8988T (cell line): ENCODE data around the gene RAB10.
"Not testable (repeated sequence)": the region's sequence is repeated elsewhere in the genome, so short reads cannot be mapped to it uniquely, and the experiment has no call there.

Experiments used
- DNase-seq: peaks from one replicate; pipeline ENCODE4 v3.0.0; 2011

RAB10 gene

GRCh38 chr2:26033818-26034636, at the start of gene RAB10:
Gene RAB10, plus strand, starts transcription at chr2:26034084. Its CDS starts 525 bp downstream, at chr2:26034609.
- peak; percentile 85 for DNase-seq

DNA sequence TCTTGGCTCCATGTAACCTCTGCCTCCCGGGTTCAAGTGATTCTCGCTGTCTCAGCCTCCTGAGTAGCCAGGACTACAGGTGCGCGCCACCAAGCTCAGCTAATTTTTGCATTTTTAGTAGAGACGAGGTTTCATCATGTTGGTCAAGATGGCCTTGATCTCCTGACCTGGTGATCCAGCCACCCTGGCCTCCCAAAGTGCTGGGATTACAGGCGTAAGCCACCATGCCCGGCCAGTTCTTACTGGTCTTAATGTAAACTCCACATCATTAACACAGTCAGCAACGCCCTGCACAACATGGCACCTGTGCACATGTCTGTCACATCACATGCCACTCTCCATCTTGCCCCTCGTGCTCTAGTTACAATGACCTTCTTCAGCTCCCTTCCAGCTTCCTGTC, 45.8 kb upstream of the RAB10 start:
- no peak for DNase-seq

DNA sequence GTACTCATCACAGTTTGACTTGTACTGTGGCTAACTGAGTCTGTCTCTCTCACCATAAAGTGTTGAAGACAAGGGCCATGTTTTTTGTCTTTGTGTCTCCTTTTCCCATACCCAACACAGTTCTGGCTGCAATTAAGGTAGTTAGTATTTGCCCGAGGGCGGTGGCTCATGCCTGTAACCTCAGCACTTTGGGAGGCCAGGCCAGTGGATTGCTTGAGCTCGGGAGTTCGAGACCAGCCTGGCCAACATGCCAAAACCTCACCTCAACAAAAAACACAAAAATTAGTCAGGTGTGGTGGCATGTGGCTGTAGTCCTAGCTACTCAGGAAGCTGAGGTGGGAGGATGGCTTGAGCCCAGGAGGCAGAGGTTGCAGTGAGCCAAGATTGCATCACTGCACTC, 44.7 kb upstream of the RAB10 start:
- no peak for DNase-seq

DNA sequence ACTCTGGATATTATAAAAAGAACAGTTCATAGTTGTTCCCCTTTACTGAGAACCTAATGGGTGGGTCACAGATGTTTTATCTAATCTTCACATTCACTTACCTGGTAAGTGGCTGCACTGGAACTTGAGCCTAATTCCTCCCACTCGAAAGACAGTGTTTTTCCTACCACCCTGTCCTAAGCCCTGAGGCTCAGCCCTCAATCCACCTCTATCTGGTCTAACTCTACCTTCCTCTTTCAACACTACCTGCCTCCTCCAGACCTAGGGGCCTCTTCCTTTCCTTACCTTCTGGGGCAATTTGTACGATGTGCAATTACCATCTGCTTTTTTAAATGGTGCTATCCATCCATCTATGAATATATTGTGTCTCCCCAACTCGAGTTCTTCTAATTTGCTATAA, 41.9 kb upstream of the RAB10 start:
- DNase-seq, result no peak

- DNase-seq, result no peak
These were observed 41.3 kb upstream of the RAB10 start for GRCh38 chr2:25992556-25992955.

GRCh38 chr2:25993049-25993448, 40.8 kb upstream of the RAB10 start:
- DNase-seq, result no peak

DNA sequence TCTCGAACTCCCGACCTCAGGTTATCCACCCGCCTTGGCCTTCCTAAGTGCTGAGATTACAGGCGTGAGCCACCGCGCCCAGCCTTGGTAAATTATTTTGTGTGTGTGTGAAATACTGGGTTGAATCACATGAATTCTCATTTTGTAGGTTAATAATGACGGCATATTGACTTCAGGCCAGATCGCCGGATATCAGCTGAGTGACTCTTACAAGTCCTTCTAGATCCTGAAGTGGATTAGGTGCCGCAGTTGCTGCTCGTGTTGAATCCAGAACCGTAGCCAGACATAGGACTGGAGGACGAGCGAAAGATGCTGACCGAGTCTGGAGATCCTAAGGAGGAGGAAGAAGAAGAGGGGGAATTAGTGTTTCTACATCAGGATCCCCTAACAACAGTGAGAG, 39.4 kb upstream of the RAB10 start:
- DNase-seq, result no peak

GRCh38 chr2:25996844-25997243, 37.0 kb upstream of the RAB10 start:
- no peak for DNase-seq

DNA sequence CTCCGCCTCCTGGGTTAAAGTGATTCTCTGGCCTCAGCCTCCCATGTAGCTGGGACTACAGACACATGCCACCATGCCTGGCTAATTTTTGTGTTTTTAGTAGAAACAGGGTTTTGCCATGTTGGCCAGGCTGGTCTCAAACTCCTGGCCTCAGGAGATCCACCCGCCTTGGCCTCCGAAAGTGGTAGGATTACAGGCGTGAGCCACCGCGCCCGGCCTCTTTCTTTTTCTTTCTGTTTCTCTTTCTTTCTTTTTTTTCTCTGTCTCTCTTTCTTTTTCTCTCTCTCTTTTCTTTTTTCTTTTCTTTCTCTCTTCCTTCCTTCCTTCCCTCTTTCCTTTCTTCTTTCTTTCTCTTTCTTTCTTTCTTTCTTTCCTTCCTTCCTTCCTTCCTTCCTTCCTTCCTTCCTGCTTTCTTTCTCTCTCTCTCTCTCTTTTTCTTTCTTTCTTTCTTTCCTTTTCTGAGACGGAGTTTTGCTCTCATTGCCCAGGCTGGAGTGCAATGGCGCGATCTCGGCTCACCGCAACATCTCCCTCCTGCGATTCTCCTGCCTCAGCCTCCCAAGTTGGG, 35.0 kb upstream of the RAB10 start:
- not testable (repeated sequence) for DNase-seq

GRCh38 chr2:25999406-25999805, 34.5 kb upstream of the RAB10 start:
- not testable (repeated sequence) for DNase-seq

DNA sequence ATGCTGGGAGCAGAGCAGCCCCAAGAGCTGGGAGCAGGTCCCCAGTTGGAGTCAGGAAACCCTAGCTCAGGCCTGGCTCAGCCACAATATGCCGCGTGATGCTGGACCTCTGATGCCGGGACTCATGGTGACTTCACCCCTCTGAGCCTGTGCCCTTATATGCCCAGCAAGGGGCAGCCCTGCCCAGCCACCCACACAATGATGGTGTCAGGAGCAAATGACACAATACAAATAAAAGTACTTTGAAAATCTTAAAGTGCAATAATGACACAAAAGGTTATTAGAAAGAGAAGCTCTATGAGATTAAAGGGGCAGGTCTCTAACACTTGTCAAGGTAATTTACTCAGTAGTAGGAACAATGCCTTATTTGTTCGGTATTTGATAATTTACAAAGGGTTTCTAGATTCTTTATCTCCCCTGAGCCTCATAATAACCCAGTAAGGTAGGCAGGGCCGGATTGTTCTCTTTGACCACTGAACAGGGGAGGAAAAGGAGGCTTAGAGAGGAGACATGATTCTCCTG, 33.3 kb upstream of the RAB10 start:
- no peak for DNase-seq

DNA sequence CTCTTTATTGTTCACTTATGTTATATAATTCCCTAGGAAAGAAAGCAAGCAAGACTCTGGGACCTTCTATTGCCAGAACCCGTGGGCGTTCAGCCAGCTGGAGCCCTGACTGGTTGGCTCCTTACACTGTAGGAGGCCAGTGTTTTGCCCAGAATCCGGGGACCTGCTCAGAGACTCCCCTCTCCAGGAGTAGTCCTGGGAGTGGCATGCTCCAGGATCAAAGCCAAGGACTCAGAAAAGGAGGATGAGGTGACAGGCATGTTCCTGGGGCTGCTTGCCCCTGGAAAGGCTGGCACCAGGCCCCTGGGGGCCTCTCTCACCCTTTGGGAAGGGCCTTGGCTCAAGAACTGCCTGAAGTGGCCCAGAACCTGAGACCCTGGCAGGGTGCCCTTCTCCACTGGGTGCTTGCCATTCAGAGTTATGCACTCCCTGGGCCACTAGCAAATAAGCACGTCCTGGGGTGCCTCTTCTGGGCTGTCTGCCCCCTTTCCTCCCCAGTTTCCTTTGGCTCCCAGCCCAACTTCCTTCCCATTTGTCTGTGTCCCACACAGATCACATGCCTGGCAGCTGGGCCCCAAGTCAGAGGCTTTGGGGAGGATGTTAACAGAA, 32.0 kb upstream of the RAB10 start:
- DNase-seq, result no peak

GRCh38 chr2:26002632-26003310, 31.1 kb upstream of the RAB10 start:
- DNase-seq, result no peak

DNA sequence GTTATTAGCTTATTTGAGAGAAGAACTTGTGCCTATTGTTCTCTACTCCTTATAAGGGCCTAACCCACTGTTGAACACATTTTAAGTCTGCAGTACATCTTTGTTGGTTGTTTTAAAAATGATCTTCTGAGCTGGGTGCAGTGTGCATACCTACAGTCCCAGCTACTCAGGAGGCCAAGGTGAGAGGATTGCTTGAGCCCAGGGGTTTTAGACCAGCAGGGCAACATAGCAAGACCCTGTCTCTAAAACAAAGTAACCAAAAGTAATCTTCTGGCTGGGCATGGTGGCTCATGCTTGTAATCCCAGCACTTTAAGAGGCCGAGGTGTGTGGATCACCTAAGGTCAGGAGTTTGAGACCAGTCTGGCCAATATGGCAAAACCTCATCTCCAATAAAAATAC, 25.8 kb upstream of the RAB10 start:
- no peak for DNase-seq

- DNase-seq, result no peak
These were observed 24.9 kb upstream of the RAB10 start for GRCh38 chr2:26008851-26009566.

GRCh38 chr2:26009567-26009963, 24.3 kb upstream of the RAB10 start:
- DNase-seq, result no peak

DNA sequence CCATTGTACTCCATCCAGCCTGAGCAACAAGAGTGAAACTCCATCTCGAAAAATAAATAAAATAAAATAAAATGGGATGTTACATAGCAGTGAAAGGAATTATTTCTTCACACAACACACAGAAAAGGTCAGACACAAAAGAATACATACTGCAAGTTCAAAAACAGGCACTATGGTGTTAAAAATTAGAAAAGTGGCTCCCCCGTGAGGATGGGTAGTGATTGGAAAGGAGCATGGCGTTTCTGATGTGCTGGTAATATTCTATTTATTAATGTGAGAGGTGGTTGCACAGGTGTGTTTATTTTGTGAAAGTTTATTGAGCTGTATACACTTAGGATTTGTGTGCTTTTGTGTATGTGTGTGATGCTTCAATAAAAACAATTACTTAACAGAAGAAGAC, 22.9 kb upstream of the RAB10 start:
- DNase-seq, result no peak

DNA sequence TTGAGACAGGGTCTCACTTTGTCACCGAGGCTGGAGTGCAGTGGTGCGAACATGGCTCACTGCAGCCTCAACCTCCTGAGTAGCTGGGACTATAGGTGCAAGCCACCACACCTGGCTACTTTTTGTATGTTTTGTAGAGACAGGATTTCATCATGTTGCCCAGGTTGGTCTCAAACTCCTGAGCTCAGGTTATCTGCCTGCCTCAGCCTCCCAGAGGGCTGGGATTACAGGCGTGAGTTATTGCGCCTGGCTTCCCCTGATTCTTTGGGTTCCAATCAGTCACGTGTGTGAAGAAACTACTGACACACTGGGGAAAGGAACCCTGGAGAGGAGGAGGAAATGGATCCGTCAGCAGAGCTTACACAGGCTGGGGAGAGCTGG, 22.3 kb upstream of the RAB10 start:
- no peak for DNase-seq

DNA sequence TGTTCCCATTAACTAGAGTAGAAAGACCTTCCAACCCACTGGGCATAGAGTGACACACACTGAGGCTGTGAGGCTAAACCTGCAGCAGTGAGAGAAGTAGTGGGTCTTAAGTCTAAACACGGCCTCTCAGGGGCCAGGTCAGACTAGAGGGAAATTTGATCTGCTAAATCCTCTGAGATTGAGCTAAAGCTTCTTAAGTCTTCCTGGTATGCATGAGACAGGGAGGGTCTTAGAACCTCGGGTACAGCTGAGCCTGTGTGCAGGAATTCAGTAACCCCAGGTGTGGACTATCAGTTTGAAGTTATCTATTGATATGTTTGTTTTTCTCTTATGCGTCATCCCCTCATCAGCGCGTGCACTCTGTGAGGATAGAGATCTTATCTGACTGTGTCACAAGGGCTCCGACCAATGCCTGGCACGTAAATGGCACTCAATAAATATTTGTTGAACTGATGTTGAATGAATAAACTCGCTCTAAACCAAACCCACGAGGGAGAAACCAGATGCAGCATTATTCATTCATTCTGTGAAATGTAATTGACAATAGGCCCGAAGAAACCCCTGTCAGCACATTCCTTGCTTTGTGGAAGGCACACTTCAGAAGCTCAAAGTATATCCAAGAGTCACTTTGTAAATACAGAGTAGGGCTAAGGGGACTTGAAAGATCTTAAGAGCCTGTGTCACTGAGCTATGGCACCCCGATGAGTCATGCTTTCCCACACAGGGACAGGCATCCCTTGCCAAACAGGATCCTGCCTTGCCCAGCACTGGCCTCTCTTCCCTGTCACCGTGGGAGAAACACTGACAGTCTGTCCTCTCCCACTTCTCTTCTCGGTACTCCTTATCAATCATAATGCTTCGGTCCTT, 21.7 kb upstream of the RAB10 start:
- no peak for DNase-seq

DNA sequence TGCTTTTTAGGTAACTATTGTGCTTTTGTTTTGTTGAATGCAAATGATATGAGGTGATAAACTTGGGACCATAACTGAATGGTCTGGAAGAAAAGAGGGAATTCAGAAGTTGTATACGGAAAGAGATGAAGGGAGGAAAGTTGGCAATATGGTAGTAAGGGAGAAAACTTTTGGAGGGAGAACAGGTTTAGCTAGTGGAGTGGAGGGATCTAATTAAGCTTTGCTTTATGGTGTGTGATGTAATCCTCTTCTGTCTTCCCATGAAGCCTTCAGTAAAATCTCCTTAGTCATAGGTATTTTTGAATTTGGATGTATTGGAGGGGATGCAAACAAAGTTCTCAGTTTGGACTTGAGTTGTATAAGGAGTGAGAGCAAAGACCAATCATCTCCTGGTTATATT, 20.2 kb upstream of the RAB10 start:
- DNase-seq, result no peak

GRCh38 chr2:26016012-26016705, 17.7 kb upstream of the RAB10 start:
- DNase-seq, result no peak
